ENCODE measurements around the gene REXO1. TPM values are rescaled to one million over a fixed set of nuclear protein-coding genes. Genes with fewer than 3 reads are reported as not detected.

REXO1 gene
- total RNA-seq, 4 donors from 2014 or later = 16.2 to 36.0 (median 26.1) TPM

DNA sequence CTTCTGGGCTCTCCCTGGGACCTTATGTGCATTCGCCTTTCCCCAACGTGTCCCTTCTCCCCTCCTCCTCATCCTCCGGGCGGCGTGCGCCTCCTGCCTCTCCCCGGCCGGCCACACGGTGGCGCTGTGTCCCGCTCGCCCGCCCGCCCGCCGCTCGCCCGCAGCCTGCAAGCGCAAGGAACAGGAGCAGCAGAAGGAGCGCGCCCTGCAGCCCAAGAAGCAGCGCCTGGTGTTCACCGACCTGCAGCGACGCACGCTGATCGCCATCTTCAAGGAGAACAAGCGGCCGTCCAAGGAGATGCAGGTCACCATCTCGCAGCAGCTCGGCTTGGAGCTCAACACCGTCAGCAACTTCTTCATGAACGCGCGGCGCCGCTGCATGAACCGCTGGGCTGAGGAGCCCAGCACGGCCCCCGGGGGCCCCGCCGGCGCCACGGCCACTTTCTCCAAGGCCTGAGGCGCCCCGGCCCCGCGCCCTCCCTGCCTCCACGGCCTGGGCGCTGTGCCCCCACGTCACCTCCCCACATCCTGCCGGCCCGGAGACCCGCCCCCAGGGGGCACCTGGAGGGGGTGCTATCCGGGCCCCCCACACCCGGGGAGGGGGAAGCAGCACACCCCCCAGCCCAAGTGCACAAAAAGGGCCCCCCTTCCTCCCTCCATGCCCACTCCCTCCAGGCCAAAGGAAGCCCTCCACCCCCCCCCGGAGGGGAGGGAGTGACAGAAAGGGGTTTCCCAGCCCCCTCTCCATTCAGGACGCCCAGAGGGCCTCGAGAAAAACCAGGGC lies 73.1 kb downstream of the REXO1 start:
- H3K4me3 ChIP-seq = no peak overlapping the region
- H3K9me3 ChIP-seq = peaks cover 0 to 27% (median 23%) of the 10 kb centered on the region in 4 donors
- WGBS = 9% methylated on average over 9 of the region's 59 CpGs
- intact Hi-C loops (cut with DNase I) = no loop called here
- H3K36me3 ChIP-seq = no peaks in the 10 kb centered on the region
- peaks cover 11 to 97% (median 58%) of the 10 kb centered on the region in 4 donors for H3K27me3 ChIP-seq
- H3K27ac ChIP-seq (replicated peaks in 1 of 4) = no peak overlapping the region
- peaks cover 4 to 18% (median 6%) of the 10 kb centered on the region in 4 donors for H3K4me1 ChIP-seq
- no peak for DNase-seq (ENCODE audit: extremely low spot score)
- TF ChIP-seq CTCF (IDR thresholded peaks at IDR 0.05) (peak; percentile 8 to 38 (median 23)), EP300 (IDR thresholded peaks at IDR 0.05) (no peak)

- peaks cover 0 to 27% (median 25%) of the 10 kb centered on the region in 4 donors for H3K9me3 ChIP-seq
- intact Hi-C loops (cut with DNase I) = no loop called here
- TF ChIP-seq EP300 (IDR thresholded peaks at IDR 0.05) = no peak
- no peak for TF ChIP-seq CTCF (IDR thresholded peaks at IDR 0.05)
- no peak for TF ChIP-seq POLR2AphosphoS5 (IDR thresholded peaks at IDR 0.05)
- no peak for TF ChIP-seq POLR2A (IDR thresholded peaks at IDR 0.05; ENCODE audit: low read depth)
- H3K27ac ChIP-seq (replicated peaks in 1 of 4) = no peak overlapping the region
- DNase-seq (ENCODE audit: extremely low spot score) = no peak
- H3K36me3 ChIP-seq = no peaks in the 10 kb centered on the region
- H3K27me3 ChIP-seq = peaks cover 11 to 96% (median 63%) of the 10 kb centered on the region in 4 donors
- WGBS = 48% methylated on average over 7 of the region's 8 CpGs
- H3K4me1 ChIP-seq = peaks cover 4 to 18% (median 6%) of the 10 kb centered on the region in 4 donors
- no peak overlapping the region for H3K4me3 ChIP-seq
These were observed 75.1 kb downstream of the REXO1 start for GRCh38 chr19:1773184-1773583.

DNA sequence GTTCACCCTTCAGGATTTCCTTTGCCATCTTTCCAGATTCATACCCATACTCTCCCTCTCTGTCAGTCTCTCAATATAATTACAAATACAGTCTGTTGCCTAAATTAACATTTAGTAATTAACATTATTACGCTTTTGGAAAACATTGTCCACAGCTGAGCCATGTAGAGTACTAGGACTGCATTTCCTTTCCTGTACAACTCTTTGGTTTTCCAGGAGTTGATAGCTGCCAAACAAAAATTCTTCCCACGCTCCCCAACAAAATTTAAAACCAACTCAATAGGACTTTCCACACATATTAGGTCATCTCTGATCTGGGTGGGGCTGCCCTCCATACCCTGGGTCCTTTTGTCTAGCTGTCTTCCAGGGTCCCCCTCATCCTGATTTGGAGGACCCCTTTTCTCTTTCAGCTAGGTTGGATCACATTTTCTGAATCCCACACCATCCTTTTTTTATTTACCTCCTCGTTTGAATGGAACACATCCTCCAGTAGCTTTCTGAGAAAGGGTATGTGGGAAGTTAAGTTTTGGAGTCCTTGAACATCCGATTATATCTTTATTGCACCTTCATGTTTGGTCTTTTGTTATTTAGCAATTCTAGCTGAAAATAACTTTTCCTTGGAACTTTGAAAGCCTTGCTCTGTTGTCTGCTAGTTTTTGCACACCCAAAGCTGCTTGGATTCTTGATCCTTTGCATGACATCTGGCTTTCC lies 77.3 kb downstream of the REXO1 start:
- H3K27ac ChIP-seq (replicated peaks in 1 of 4) = no peak overlapping the region
- peaks cover 18 to 96% (median 66%) of the 10 kb centered on the region in 4 donors for H3K27me3 ChIP-seq
- 89% methylated on average over 4 of the region's 4 CpGs for WGBS
- H3K36me3 ChIP-seq = no peaks in the 10 kb centered on the region
- TF ChIP-seq POLR2AphosphoS5 (IDR thresholded peaks at IDR 0.05) = no peak
- no peak for TF ChIP-seq CTCF (IDR thresholded peaks at IDR 0.05)
- TF ChIP-seq POLR2A (IDR thresholded peaks at IDR 0.05; ENCODE audit: low read depth) = no peak
- no peak for TF ChIP-seq EP300 (IDR thresholded peaks at IDR 0.05)
- peaks cover 0 to 27% (median 25%) of the 10 kb centered on the region in 4 donors for H3K9me3 ChIP-seq
- no peak for DNase-seq (ENCODE audit: extremely low spot score)
- H3K4me1 ChIP-seq = peaks cover 7 to 18% (median 8%) of the 10 kb centered on the region in 4 donors
- intact Hi-C loops (cut with DNase I) = no loop called here
- no peak overlapping the region for H3K4me3 ChIP-seq

DNA sequence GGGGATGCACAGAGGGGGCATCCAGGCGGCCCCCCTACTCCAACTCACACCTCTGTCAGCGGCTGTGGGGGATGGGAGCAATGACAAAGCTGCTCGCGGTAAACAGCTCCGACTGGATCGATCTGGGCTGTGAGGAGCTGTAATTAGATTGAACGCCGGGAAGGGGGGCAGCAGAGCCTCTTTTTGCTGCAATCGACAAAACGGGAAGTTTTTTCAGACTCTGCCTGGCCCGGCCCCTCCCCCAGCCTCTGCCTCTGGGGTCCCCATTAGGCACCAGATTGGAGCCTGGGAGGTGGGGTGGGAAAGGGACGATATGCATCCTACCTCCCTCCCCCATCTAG lies 78.7 kb downstream of the REXO1 start:
- Histone ChIP-seq H3K4me3 (no peak overlapping the region), H3K27me3 (peaks cover 10 to 96% (median 65%) of the 10 kb centered on the region in 4 donors), H3K27ac (replicated peaks in 1 of 4) (no peak overlapping the region), H3K4me1 (peaks cover 4 to 8% (median 5%) of the 10 kb centered on the region in 4 donors), H3K36me3 (no peaks in the 10 kb centered on the region), H3K9me3 (peaks cover 0 to 20% (median 17%) of the 10 kb centered on the region in 4 donors)
- TF ChIP-seq POLR2A (IDR thresholded peaks at IDR 0.05; ENCODE audit: low read depth) (no peak), CTCF (IDR thresholded peaks at IDR 0.05) (no peak), EP300 (IDR thresholded peaks at IDR 0.05) (no peak), POLR2AphosphoS5 (IDR thresholded peaks at IDR 0.05) (no peak)
- intact Hi-C loops (cut with DNase I) = no loop called here
- no peak for DNase-seq (ENCODE audit: extremely low spot score)
- 20% methylated on average over 1 of the region's 12 CpGs for WGBS
